NOMO-1 (cell line): ENCODE data around the gene LMCD1.

Experiments
- DNase-seq, 2 experiments: peaks; one replicate each; lab custom pipeline; 2025; ENCODE audit not compliant: unreplicated experiment in 2 of 2; lab: John Stamatoyannopoulos, UW

The LMCD1 gene

GRCh38 chr3:8556473-8556869 lies 54.8 kb downstream of the LMCD1 start:
- no peak for DNase-seq

- DNase-seq = no peak
Measured at GRCh38 chr3:8557298-8557697, 55.7 kb downstream of the LMCD1 start.

GRCh38 chr3:8558645-8559044 lies 57.0 kb downstream of the LMCD1 start:
- no peak for DNase-seq

GRCh38 chr3:8559351-8559750 lies 57.7 kb downstream of the LMCD1 start:
- no peak for DNase-seq

GRCh38 chr3:8560366-8561007 lies 58.9 kb downstream of the LMCD1 start:
- DNase-seq = no peak

DNA sequence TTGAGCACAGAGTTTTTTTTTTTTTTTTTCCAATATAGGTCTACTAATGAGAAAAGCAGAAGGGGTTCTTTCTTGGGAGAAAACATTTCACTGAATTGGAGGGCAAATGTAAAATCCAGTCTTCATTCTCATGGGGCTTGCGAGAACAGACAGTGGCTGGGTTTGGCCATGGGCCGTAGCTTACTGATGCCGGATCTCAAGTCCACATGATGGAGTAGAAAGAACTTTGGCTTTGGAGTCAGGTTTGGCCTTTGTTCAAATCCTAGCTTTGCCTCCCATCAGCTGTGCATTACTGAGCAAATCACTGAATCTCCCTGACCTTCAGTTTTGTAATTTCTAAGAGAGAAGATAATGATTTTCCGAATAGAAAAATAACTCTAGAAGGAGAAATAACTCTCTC lies 59.7 kb downstream of the LMCD1 start:
- DNase-seq = no peak

DNA sequence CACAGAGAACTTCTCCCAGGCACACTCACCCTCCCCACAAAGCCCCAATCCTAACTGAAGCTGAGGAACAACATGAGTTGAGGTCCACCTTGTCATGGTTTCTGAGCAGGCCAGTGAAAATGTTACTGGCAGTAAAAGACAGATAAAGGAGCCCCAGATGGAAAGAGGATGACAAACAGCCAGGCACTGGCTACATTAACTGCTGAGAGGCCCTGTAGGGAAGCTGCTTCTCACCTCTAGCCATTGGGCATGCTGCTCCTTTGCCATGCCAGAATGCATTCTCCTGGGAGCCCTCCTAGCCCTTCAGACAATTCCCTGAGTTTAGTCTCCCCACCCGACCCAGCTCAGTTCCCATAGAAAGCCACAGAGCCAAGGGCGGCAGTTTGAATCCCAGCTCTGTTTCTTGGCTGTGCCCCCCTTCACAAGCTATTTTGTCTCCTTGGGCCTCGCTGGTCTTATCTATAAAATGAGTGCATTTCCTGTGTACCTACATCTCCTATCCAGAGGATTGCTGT lies 60.5 kb downstream of the LMCD1 start:
- DNase-seq = no peak

DNA sequence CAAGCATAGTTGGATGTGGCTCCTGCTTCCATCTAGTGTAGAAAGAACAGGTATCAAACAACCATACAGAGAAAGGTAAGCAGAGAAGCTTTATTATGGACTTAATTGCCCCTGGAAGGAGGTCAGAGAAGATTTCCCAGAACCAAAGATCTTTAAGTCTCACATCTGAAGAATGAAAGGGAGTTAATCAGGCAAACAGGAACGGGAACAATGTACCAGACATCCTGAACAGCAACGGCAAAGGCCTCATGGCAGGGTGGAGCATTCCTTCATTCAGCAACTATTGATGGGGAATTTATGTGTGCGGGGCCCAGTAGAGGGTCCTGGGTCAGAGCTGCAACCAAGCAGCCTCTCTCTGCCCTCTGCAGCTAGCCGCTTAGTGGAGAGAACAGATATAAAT lies 61.5 kb downstream of the LMCD1 start:
- DNase-seq = no peak

- DNase-seq = no peak
Measured at GRCh38 chr3:8563597-8563996, 62.0 kb downstream of the LMCD1 start.

GRCh38 chr3:8565376-8565775 lies 63.8 kb downstream of the LMCD1 start:
- no peak for DNase-seq

GRCh38 chr3:8567784-8568575 lies 66.4 kb downstream of the LMCD1 start:
- no peak for DNase-seq

- no peak for DNase-seq
Measured at GRCh38 chr3:8571256-8571655, 69.6 kb downstream of the LMCD1 start.

GRCh38 chr3:8573342-8573926 lies 71.8 kb downstream of the LMCD1 start:
- DNase-seq = no peak

DNA sequence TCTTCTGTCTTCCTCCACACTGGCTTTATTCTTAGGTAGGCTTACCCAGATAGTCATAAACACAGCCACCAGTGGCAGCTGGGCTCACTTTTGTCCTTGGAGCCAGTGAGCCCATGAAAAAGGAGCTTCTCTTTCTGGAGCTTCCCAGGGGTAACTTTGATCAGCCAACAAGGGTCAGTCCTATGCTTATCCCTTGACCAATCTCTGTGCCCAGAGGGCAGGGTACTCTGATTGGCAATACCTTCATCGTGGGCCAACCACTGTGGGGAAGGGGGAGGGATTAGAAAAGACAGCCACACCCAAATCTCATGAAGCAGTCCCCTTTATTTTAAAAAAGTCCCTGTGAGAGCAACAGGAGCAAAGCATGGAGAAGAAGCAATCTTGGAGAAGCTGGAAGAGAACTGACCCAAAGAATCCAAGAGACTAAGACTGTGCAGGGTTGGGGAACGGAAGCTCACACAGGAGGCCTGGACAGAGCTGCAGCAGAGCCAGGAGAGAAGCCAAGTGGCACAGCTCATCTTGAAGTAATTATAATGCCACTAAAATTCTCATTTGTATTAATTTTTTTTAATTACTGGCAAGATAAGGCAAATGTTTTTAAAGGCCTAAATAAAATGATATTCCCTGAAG lies 72.5 kb downstream of the LMCD1 start:
- DNase-seq = no peak

DNA sequence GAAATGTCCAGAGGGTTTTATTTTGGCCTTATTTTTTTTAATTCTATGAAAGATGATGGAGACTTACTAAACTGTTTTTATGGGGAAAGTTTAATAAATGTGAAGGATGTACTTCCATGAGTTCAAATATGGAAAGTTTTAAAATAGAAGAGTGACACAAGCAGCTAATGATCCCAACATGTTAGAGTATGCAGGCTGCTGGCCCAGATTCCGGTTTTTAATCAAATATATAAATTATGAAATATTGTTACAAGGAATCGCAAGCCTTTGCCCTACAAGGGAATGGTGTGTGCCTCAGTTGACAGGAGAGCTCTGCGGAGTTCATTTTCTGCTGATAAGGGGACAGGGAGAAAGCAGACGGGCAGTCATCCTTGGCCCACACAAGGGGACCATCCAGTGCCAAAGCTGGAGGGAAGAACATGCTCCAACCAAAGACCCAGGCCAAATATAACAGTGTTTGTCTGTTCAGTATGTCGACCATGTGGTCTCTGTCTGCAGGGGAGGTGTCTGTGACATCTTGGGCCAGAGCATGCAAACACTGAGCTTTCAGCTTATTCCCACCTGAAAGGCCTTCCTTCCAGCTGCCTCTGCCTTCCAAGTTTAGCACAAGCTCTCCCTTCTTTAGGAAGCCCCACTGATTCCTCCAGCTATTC lies 73.2 kb downstream of the LMCD1 start:
- DNase-seq = no peak

- DNase-seq = no peak
Measured at GRCh38 chr3:8575364-8576104, 73.9 kb downstream of the LMCD1 start.

DNA sequence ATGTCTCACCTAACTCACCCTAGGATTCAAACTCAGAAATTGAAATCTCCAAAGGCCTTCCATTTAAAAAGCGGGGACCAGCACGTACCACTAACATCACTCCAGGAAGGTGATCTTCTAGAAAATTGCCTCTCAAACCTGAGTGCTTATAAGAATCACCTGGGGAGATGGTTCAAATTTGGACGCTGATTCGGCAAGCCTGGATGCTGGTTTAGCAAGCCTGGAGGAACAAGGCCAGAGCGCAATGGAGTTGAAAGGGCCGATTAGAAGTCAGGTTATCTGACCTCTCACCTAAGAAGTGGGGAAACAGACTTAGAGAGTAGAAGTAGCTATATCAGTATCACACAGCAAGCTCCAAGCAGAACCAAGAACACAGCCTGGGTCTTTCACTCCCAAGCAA lies 74.8 kb downstream of the LMCD1 start:
- DNase-seq = no peak

- no peak for DNase-seq
Measured at GRCh38 chr3:8576841-8577571, 75.4 kb downstream of the LMCD1 start.

DNA sequence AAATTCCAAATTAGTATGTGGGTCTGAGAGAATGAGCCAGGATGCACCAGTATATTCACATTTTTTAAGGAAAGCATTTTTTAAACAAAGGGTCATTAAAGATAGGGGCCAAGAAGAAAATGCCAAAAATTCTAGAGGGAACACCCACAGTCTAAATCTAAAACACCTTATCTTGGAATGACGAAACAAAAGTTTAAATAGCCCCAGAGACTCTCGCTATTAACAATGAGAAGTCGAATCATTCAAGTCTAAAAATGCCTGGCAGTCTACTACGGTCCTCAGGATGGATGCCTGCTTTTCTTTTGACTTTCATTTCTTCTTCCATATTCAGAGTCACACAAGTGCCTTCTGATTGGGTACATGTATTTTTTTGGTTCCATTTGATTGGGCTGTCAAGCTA lies 76.7 kb downstream of the LMCD1 start:
- no peak for DNase-seq

DNA sequence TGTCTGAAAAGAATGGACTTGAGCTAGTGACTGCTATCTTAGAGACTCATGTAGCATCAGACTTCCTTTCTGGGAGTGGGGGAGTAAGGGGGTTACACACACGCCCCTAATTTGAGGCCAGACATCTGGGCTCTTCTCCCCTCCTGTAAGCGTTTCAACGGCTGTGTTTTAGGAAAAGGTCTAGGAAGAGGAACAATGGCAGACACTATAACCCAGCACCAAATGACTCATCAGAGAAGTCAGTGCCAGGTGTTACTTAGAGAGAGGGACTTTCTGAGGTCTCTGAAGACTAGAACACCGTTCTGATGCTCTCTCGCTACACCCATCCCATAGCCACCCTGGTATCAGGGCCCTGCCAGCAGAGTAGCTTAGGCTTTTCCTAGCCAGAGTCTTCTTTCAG lies 77.5 kb downstream of the LMCD1 start:
- no peak for DNase-seq
